Measurements from ENCODE around the gene HSCB. TPM values are rescaled to one million over a fixed set of nuclear protein-coding genes. Genes with fewer than 3 reads are reported as not detected.
"Not testable (repeated sequence)": the region's sequence is repeated elsewhere in the genome, so short reads cannot be mapped to it uniquely, and the experiment has no call there.

Gene HSCB
- total RNA-seq, 1 experiment from 2014 or later: 21.2 TPM

DNA sequence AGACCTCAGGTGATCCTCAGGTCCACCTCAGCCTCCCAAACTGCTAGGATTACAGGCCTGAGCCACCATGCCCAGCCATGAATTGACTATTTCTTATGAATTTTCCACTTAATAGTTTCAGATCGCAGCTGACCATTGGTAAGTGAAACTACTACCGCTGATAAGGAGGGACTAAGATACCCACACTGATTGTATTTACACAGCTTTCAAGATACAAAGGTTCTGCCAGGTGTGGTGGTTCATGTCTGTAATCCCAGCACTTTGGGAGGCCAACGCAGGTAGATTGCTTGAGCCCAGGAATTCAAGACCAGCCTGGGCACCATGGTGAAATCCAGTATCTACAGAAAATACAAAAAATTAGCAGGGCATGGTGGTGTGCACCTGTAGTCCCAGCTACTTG lies 4.1 kb upstream of the HSCB start:
- H3K9ac ChIP-seq (ENCODE audit: extremely low read depth, insufficient read length, low read length): no peak overlapping the region
- H4K91ac ChIP-seq (ENCODE audit: insufficient read length, low read depth, low read length): no peak overlapping the region
- H3K23ac ChIP-seq (ENCODE audit: insufficient read length, low read depth, low read length): no peak overlapping the region
- H3K56ac ChIP-seq (ENCODE audit: insufficient read length, low read depth, low read length): no peak overlapping the region
- no peak overlapping the region for H4K5ac ChIP-seq (ENCODE audit: insufficient read length, low read depth, low read length)
- Mint-ChIP-seq H3K27me3 (ENCODE audit: low read depth) (no peaks in the 10 kb centered on the region), H3K4me3 (no peak overlapping the region; a peak in 1 of 5 replicates), H3K36me3 (ENCODE audit: insufficient read depth in 1 of 3, low read depth in 3 of 3) (peaks cover 24 to 27% (median 24%) of the 10 kb centered on the region in 3 experiments), H3K9me3 (no peaks in the 10 kb centered on the region), H3K4me1 (peaks cover 37 to 46% of the 10 kb centered on the region in 2 experiments), H3K27ac (peak overlapping the region; percentile 29 to 70 (median 33); a peak in 6 of 7 replicates)
- no peak overlapping the region for H2AK5ac ChIP-seq (ENCODE audit: insufficient read length, low read length)
- H3K14ac ChIP-seq (ENCODE audit: insufficient read depth, low read length): no peak overlapping the region
- H3K79me2 ChIP-seq (ENCODE audit: insufficient read depth, low read length): peaks cover 15% of the 10 kb centered on the region; the same call in 1 of the 2 replicates
- H2BK15ac ChIP-seq (ENCODE audit: low read depth, low read length): no peak overlapping the region
- H3T11ph ChIP-seq (ENCODE audit: low read length): no peak overlapping the region
- H3K4ac ChIP-seq (ENCODE audit: low read depth, low read length): no peak overlapping the region
- no peak overlapping the region for H2BK5ac ChIP-seq (ENCODE audit: insufficient read length, low read length)
- DNase-seq: no peak
- WGBS (ENCODE audit: extremely low coverage, insufficient read length, low lambda C conversion rate): no CpG with 5 or more reads among the region's 3 CpGs
- TF ChIP-seq CTCF (conservative IDR thresholded peaks at IDR 0.05): no peak
- H3K4me1 ChIP-seq (ENCODE audit: insufficient read depth, low read length): peaks cover 6% of the 10 kb centered on the region; the same call in 1 of the 2 replicates
- H4K8ac ChIP-seq (replicated peaks; ENCODE audit: insufficient read length, low read depth, low read length): no peak overlapping the region
- H3K4me2 ChIP-seq (ENCODE audit: insufficient read depth, insufficient read length, low read length): no peak overlapping the region
- no peaks in the 10 kb centered on the region for H3K27me3 ChIP-seq (ENCODE audit: insufficient read depth, low read length)
- no peak overlapping the region for H2AFZ ChIP-seq (ENCODE audit: low read length)
- no peak overlapping the region for H2BK12ac ChIP-seq (ENCODE audit: insufficient read length, low read depth, low read length)
- peaks cover 8% of the 10 kb centered on the region for H3K23me2 ChIP-seq (ENCODE audit: insufficient read length, low read depth, low read length, poor library complexity, severe bottlenecking)
- no peak overlapping the region for H3K27ac ChIP-seq (ENCODE audit: insufficient read length, low read depth, low read length)
- no peak overlapping the region for H2BK20ac ChIP-seq (ENCODE audit: low read depth, low read length, poor library complexity, severe bottlenecking)
- H3K9me3 ChIP-seq (ENCODE audit: control insufficient read depth, low read depth, low read length): no peaks in the 10 kb centered on the region
- H3K79me1 ChIP-seq (ENCODE audit: insufficient read depth, low read depth, low read length, poor library complexity, severe bottlenecking): peaks cover 5% of the 10 kb centered on the region
- no peak overlapping the region for H3K18ac ChIP-seq (ENCODE audit: insufficient read length, low read depth, low read length)
- no peaks in the 10 kb centered on the region for H4K20me1 ChIP-seq (ENCODE audit: control insufficient read depth, insufficient read depth, insufficient read length)
- H2BK120ac ChIP-seq (ENCODE audit: low read depth, low read length, poor library complexity, severe bottlenecking): no peak overlapping the region

DNA sequence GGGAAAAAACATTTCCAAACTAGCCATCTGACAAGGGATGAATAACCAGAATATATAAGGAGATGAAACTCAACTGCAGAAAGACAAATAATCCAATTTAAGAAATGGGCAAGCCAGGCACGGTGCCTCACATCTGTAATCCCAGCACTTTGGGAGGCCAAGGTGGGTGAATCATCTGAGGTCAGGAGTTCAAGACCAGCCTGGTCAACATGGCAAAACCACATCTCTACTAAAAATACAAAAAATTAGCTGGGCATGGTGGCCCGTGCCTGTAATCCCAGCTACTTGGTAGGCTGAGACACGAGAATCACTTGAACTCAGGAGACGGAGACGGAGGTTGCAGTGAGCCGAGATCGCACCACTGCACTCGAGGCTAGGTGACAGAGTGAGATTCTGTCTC lies 3.0 kb upstream of the HSCB start:
- not testable (repeated sequence) for H3K27ac ChIP-seq (ENCODE audit: insufficient read length, low read depth, low read length); H4K8ac ChIP-seq (replicated peaks; ENCODE audit: insufficient read length, low read depth, low read length); H4K20me1 ChIP-seq (ENCODE audit: control insufficient read depth, insufficient read depth, insufficient read length); H2AFZ ChIP-seq (ENCODE audit: low read length); H3K56ac ChIP-seq (ENCODE audit: insufficient read length, low read depth, low read length); H3K14ac ChIP-seq (ENCODE audit: insufficient read depth, low read length); H3K27me3 Mint-ChIP-seq (ENCODE audit: low read depth); DNase-seq; H2BK120ac ChIP-seq (ENCODE audit: low read depth, low read length, poor library complexity, severe bottlenecking); H3K79me1 ChIP-seq (ENCODE audit: insufficient read depth, low read depth, low read length, poor library complexity, severe bottlenecking); H3K9me3 ChIP-seq (ENCODE audit: control insufficient read depth, low read depth, low read length); H2BK5ac ChIP-seq (ENCODE audit: insufficient read length, low read length); H4K91ac ChIP-seq (ENCODE audit: insufficient read length, low read depth, low read length); H3K4me1 ChIP-seq (ENCODE audit: insufficient read depth, low read length); H3K18ac ChIP-seq (ENCODE audit: insufficient read length, low read depth, low read length); H3K27me3 ChIP-seq (ENCODE audit: insufficient read depth, low read length); H2AK5ac ChIP-seq (ENCODE audit: insufficient read length, low read length); H3K4ac ChIP-seq (ENCODE audit: low read depth, low read length); H3K9me3 Mint-ChIP-seq; H3K4me2 ChIP-seq (ENCODE audit: insufficient read depth, insufficient read length, low read length); H2BK12ac ChIP-seq (ENCODE audit: insufficient read length, low read depth, low read length); H4K5ac ChIP-seq (ENCODE audit: insufficient read length, low read depth, low read length); H2BK15ac ChIP-seq (ENCODE audit: low read depth, low read length); H3T11ph ChIP-seq (ENCODE audit: low read length); H3K9ac ChIP-seq (ENCODE audit: extremely low read depth, insufficient read length, low read length); H2BK20ac ChIP-seq (ENCODE audit: low read depth, low read length, poor library complexity, severe bottlenecking); H3K23ac ChIP-seq (ENCODE audit: insufficient read length, low read depth, low read length)
- peaks cover 45 to 53% of the 10 kb centered on the region in 2 experiments for H3K4me1 Mint-ChIP-seq
- peak overlapping the region in 1 of 2 experiments; percentile 59; a peak in 3 of 5 replicates for H3K4me3 Mint-ChIP-seq
- Histone ChIP-seq H3K23me2 (ENCODE audit: insufficient read length, low read depth, low read length, poor library complexity, severe bottlenecking) (peaks cover 12% of the 10 kb centered on the region), H3K79me2 (ENCODE audit: insufficient read depth, low read length) (peaks cover 15% of the 10 kb centered on the region; the same call in 1 of the 2 replicates)
- no CpG with 5 or more reads among the region's 8 CpGs for WGBS (ENCODE audit: extremely low coverage, insufficient read length, low lambda C conversion rate)
- H3K27ac Mint-ChIP-seq: peak overlapping the region in 2 of 3 experiments; percentile 29 to 88; a peak in 5 of 7 replicates
- peaks cover 20 to 24% (median 21%) of the 10 kb centered on the region in 3 experiments for H3K36me3 Mint-ChIP-seq (ENCODE audit: insufficient read depth in 1 of 3, low read depth in 3 of 3)
